OCI-LY7 (cell line): ENCODE results near the gene PPFIA2. TPM values are rescaled to one million over a fixed set of nuclear protein-coding genes. Genes with fewer than 3 reads are reported as not detected.

Experiments
- BruUV-seq: library from RNA; stranded (reverse); fragments of 400-500 nt; replicated peaks from 2 replicates; lab custom pipeline; 2021; lab: Mats Ljungman, UMichigan
- CTCF ChIA-PET: fragments of 300-600 bp; sonication (Branson Sonifier 250); formaldehyde crosslinking; loops from one replicate; lab custom pipeline; 2022; ENCODE audit warnings: antibody characterized with exemption; ENCODE audit not compliant: unreplicated experiment; lab: Charles Lee
- POLR2A ChIA-PET: fragments of 300-600 bp; sonication (Branson Sonifier 250); formaldehyde crosslinking; loops from one replicate; lab custom pipeline; 2022; ENCODE audit warnings: antibody characterized with exemption; lab: Charles Lee
- DNase-seq: peaks from one replicate; pipeline ENCODE4 v3.0.0-alpha.2; 2015; ENCODE audit warnings: low spot score
- H2AFZ ChIP-seq: fragments of 200-600 bp; sonication (generic), shearing (Covaris generic); 2 replicates; pipeline ENCODE4 v1.6.1; 2014; ENCODE audit warnings: mild to moderate bottlenecking, antibody characterized with exemption, low read length, moderate library complexity
- H3K27ac ChIP-seq: fragments of 200-600 bp; sonication (generic); 2 replicates; pipeline ENCODE4 v1.5.1; 2014; ENCODE audit warnings: mixed run types, low read depth, mild to moderate bottlenecking, moderate library complexity, low read length, inconsistent platforms; ENCODE audit not compliant: poor library complexity, severe bottlenecking
- H3K36me3 ChIP-seq: fragments of 200-600 bp; sonication (generic); 2 replicates; pipeline ENCODE4 v1.6.1; 2014; ENCODE audit warnings: mild to moderate bottlenecking, antibody characterized with exemption, low read length, moderate library complexity, mixed read lengths; ENCODE audit not compliant: insufficient read depth
- H3K4me1 ChIP-seq: fragments of 200-600 bp; sonication (generic); 2 replicates; pipeline ENCODE4 v1.5.1; 2014; ENCODE audit warnings: mild to moderate bottlenecking, low read length; ENCODE audit not compliant: insufficient read depth, poor library complexity, severe bottlenecking
- H3K4me2 ChIP-seq: fragments of 200-600 bp; sonication (generic); 2 replicates; pipeline ENCODE4 v1.6.1; 2014; ENCODE audit warnings: mild to moderate bottlenecking, low read length
- H3K4me3 ChIP-seq: fragments of 200-600 bp; sonication (generic); 2 replicates; pipeline ENCODE4 v1.5.1; 2014; ENCODE audit warnings: mild to moderate bottlenecking, low read depth, low read length; ENCODE audit not compliant: poor library complexity, severe bottlenecking
- H3K79me2 ChIP-seq: fragments of 200-600 bp; sonication (generic); 2 replicates; pipeline ENCODE4 v1.6.1; 2016; ENCODE audit warnings: low read depth, mild to moderate bottlenecking, low read length, moderate library complexity, mixed read lengths; ENCODE audit not compliant: insufficient read depth
- H3K9me2 ChIP-seq: fragments of 200-600 bp; sonication (generic); 2 replicates; pipeline ENCODE4 v1.6.1; 2016; ENCODE audit warnings: mild to moderate bottlenecking, low read length, mixed read lengths; ENCODE audit not compliant: insufficient read depth
- H3K9me3 ChIP-seq: fragments of 200-600 bp; sonication (generic); 2 replicates; pipeline ENCODE4 v1.6.1; 2014; ENCODE audit warnings: mild to moderate bottlenecking, mixed run types, low read length, mixed read lengths
- H4K20me1 ChIP-seq: fragments of 200-600 bp; sonication (generic); 2 replicates; pipeline ENCODE4 v1.6.1; 2014; ENCODE audit warnings: mild to moderate bottlenecking, antibody characterized with exemption, low read length, moderate library complexity, mixed read lengths; ENCODE audit not compliant: insufficient read depth
- EZH2phosphoT487 ChIP-seq: fragments of 200-600 bp; sonication (generic); IDR thresholded peaks from 2 replicates; pipeline ENCODE4 v1.6.1; 2018; ENCODE audit warnings: low read depth, borderline replicate concordance, mild to moderate bottlenecking, mixed run types, antibody characterized with exemption, low read length, moderate library complexity, mixed read lengths
- intact Hi-C: fragments of 100-400 bp; cut with micrococcal nuclease; formaldehyde crosslinking; loops from one replicate; pipeline ENCODE4 v1.10.0; 2022; ENCODE audit not compliant: unreplicated experiment
- total RNA-seq, 2 experiments: library from RNA; depleted of rRNA in 1 of 2; stranded (reverse); fragments of >200 nt in 1 of 2; shearing (Covaris generic) in 1 of 2; gene quantifications; 2 replicates each; pipeline ENCODE4 v1.2.3, GENCODE V29; 2014 to 2022
- TF ChIP-seq, protein P1 (sequence below): fragments of 200-600 bp; sonication (generic); conservative IDR thresholded peaks from 2 replicates; pipeline ENCODE4 v1.5.1; 2014; ENCODE audit warnings: mild to moderate bottlenecking, antibody characterized with exemption, low read length, moderate library complexity, mixed read lengths

The PPFIA2 gene
- total RNA-seq, 2 experiments from 2014 or later: not detected

DNA sequence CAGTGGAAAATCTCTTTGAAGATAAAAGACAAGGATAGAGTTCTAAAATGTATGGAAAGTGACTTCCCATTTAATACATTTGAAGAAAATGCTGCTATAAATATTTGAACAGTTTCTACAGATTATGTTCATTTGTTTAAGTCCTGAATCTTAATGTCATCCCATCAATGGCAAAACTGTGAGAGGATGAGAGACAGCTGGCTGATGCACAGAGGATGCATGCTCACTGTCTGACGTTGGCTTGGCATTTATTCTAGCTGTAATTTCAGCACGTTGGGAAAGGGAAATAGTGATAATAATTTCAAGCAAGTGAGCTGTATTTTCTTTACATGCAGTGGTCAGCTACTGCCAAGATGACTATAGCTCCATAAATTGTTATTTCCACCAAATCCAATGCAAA lies 40.5 kb downstream of the PPFIA2 start:
- ChIA-PET CTCF (no interaction called here), POLR2A (no interaction called here)
- Histone ChIP-seq H4K20me1 (no peaks in the 10 kb centered on the region), H3K9me3 (no peaks in the 10 kb centered on the region), H3K79me2 (no peaks in the 10 kb centered on the region), H3K4me3 (no peak overlapping the region), H3K4me1 (no peaks in the 10 kb centered on the region), H3K27ac (no peak overlapping the region), H3K36me3 (no peaks in the 10 kb centered on the region), H2AFZ (no peak overlapping the region), H3K4me2 (no peak overlapping the region), H3K9me2 (no peaks in the 10 kb centered on the region)
- no peak for DNase-seq
- intact Hi-C loops: no loop called here
- no TSS peak for BruUV-seq
- TF ChIP-seq EZH2phosphoT487: no peak
- TF ChIP-seq, protein P1, sequence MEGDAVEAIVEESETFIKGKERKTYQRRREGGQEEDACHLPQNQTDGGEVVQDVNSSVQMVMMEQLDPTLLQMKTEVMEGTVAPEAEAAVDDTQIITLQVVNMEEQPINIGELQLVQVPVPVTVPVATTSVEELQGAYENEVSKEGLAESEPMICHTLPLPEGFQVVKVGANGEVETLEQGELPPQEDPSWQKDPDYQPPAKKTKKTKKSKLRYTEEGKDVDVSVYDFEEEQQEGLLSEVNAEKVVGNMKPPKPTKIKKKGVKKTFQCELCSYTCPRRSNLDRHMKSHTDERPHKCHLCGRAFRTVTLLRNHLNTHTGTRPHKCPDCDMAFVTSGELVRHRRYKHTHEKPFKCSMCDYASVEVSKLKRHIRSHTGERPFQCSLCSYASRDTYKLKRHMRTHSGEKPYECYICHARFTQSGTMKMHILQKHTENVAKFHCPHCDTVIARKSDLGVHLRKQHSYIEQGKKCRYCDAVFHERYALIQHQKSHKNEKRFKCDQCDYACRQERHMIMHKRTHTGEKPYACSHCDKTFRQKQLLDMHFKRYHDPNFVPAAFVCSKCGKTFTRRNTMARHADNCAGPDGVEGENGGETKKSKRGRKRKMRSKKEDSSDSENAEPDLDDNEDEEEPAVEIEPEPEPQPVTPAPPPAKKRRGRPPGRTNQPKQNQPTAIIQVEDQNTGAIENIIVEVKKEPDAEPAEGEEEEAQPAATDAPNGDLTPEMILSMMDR: no peak

GRCh38 chr12:81712536-81712935 lies 46.6 kb downstream of the PPFIA2 start:
- DNase-seq: no peak
- no TSS peak for BruUV-seq
- Histone ChIP-seq H4K20me1 (no peaks in the 10 kb centered on the region), H3K27ac (no peak overlapping the region), H3K4me1 (no peaks in the 10 kb centered on the region), H2AFZ (no peak overlapping the region), H3K9me2 (no peaks in the 10 kb centered on the region), H3K79me2 (no peaks in the 10 kb centered on the region), H3K9me3 (no peaks in the 10 kb centered on the region), H3K4me3 (no peak overlapping the region), H3K4me2 (no peak overlapping the region), H3K36me3 (no peaks in the 10 kb centered on the region)
- intact Hi-C loops: no loop called here
- CTCF ChIA-PET: no interaction called here
- POLR2A ChIA-PET: interaction anchor here (0.7 kb wide), 1 partner anchor 9 kb away, joined by 3 read pairs; no protein-coding TSS in a partner anchor
- no peak for TF ChIP-seq EZH2phosphoT487
- TF ChIP-seq, protein P1: no peak

- H3K9me2 ChIP-seq: no peaks in the 10 kb centered on the region
- H2AFZ ChIP-seq: no peak overlapping the region
- no TSS peak for BruUV-seq
- H4K20me1 ChIP-seq: no peaks in the 10 kb centered on the region
- no peak overlapping the region for H3K4me3 ChIP-seq
- no peak overlapping the region for H3K4me2 ChIP-seq
- no peak overlapping the region for H3K27ac ChIP-seq
- TF ChIP-seq EZH2phosphoT487: no peak
- TF ChIP-seq, protein P1: no peak
- no peaks in the 10 kb centered on the region for H3K36me3 ChIP-seq
- H3K9me3 ChIP-seq: no peaks in the 10 kb centered on the region
- H3K79me2 ChIP-seq: no peaks in the 10 kb centered on the region
- ChIA-PET POLR2A (interaction anchor here (0.7 kb wide), 1 partner anchor 9 kb away, joined by 6 read pairs; no protein-coding TSS in a partner anchor), CTCF (no interaction called here)
- no peak for DNase-seq
- intact Hi-C loops: no loop called here
- no peaks in the 10 kb centered on the region for H3K4me1 ChIP-seq
These were observed 53.6 kb downstream of the PPFIA2 start for GRCh38 chr12:81705586-81705985.
